ENCODE data around the gene TBL1X.
"Not testable (repeated sequence)": the region's sequence is repeated elsewhere in the genome, so short reads cannot be mapped to it uniquely, and the experiment has no call there.

TBL1X gene

DNA sequence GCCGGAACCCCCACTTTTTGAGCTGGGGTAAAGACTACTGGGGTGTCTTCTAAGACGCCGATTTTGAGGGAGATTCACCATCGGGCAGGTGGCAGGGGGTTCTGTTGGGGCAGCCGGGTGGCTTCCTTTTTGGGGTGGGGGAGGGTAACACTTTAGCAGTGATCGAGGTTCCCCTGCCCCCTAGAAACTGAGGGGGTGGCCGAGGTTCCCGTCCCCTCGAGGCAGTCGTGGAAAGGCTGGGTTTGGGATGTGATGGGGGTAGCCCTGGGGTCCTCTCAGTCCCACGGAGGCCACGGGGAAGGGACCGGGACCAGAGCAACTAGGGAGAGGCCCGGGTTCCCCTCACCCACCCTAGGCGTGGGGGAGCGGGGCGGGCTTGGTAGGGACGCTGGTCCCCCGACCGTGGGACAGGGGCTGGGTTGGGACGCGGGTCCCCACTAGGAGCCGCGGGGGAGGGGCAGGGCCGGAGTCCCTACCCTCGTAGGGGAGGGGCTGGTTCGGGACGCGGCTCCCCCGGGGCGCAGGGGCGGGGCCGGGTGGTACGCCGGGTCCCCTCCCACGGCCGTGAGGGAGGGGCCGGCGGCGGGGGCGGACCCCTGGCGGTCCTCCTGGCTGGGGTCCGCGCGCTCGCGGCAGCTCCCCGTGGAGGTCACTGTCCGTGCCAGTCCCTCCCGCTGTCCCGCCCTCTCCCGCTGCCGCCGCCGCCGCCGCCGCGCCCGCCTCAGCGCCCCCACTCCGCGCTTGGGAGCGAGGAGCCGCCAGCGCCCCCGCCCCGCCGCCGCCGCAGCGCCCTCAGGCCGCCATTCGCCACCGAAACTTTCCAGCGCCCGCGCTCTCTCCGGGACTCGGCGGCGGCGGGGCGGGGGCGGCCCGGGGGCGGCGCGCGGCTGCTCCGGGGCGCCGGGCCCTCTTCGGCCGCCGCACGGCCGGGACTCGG is at the start of gene TBL1X:
Gene TBL1X, plus strand, starts transcription at position 624 of the 937 bp plus-strand sequence. CDS start 188,529 bp downstream, outside the sequence.
- peak; percentile 41 for DNase-seq (ENCODE audit: low read depth)

DNA sequence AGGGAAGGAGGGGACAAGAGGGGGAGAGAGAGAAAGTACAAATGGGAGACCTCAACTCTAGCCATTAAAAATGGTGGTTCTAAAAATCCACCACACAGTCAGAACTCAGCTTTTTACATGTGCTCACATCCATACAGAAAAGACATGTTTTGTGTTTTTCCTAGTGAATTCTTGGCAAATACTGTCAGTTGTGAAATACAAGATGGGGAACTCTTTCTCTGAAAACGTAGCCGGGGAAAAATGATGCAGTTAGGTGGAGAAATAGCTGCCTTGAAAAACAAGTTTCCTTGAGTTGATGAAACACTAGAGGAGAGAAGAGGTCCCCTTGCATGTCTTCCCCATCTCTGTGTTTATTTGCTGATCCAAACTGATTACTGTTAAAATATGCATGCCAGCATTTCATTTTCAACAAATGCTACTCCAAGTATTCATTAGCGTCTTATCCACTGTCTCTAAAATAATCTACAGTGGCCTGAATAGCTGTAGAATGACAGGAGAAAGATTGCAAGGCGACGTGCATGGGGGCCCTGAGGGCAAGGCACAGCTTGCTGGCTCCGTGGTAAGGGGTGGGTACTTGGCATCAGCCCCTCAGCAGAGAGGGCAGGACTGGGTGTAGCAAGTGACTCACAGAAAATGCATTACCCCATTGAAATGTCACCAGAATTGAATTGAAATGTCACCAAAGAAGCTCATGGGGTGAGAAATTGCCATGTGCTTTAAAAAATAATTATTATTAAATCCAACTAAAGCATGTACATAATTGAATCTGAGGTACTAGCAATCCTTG is 48.1 kb upstream of the TBL1X start:
- no peak for DNase-seq (ENCODE audit: low read depth)

DNA sequence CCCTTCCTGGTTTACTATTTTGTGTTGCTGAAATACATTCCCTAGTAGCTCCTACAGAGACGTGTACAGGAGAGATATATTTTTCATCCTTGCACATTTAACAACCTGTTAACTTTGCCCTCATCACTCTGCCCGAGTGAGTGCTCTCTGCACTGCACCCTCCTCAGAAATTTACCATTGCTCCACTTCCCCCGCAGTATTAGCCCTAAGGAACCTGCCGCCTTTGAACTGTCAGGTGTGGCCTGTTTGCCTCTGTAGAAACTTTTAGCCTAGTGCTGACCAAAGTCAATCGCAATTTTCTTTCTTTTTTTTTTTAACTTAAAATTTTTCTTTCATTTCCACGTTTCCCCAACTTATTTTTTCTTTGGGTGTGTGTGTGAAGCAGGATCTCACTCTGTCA is 46.6 kb upstream of the TBL1X start:
- DNase-seq (ENCODE audit: low read depth), result no peak

DNA sequence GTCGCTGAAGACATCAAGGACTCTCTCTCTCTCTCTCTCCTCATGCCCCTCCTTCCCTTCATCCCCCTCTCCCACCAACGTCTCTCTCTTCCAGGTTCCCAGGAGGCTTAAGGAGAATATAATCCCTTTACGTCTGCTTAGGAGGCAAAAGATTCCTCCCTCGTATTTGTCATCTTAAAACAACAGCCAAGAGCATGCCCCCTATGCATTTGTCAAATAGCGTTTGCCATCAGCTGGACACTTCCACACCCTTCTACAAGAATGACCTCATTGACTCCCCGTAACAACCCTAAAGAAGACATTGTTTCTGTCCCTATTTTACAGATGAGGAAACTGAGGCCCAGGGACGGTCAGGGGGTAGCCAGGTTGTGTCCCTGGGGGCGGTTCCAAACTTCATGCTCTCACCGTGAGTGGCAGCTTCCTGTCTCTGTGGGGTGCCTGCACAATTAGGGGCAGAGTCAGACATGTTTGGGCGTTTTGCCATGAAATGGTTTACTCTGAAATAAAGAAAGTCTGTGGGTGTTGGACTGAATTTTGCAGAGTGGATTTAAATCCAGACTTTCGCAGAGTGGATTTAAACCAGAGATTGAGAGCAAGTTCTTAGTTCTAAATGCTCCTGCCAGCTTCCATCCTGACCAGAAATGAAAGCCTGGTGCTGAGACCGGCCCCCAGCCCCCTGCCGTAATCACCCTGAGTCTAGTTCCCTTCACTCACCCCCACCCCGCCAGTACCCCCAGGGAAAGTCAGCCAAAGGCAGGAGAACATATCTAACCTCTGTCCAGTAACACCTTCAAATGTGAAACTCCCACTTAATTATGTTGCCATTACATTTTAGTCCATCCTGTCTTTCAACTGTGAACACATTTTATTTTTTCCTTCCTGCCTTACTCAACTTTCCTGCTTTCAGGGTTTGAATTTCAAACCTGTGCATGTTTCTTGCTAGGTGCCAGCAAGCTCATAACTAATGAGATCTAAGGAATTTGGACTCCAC is 44.3 kb upstream of the TBL1X start:
- no peak for DNase-seq (ENCODE audit: low read depth)

DNA sequence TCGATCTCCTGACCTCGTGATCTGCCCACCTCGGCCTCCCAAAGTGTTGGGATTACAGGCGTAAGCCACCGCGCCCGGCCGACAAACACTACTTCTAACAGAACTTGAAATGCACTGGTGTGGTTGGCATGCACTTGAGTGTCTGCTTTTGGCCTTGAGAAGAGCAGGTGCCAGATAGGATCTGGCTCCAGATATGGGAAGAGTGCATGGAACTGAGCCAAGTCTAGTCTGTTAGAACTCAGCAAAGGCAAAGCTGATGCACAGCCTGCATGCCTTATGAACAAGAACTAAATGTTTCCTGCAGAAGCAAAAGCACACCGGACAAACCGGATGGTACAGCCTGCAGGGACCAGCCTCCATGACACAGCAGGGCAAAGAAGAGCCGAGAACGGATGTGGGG is 35.1 kb upstream of the TBL1X start:
- DNase-seq (ENCODE audit: low read depth), result no peak

DNA sequence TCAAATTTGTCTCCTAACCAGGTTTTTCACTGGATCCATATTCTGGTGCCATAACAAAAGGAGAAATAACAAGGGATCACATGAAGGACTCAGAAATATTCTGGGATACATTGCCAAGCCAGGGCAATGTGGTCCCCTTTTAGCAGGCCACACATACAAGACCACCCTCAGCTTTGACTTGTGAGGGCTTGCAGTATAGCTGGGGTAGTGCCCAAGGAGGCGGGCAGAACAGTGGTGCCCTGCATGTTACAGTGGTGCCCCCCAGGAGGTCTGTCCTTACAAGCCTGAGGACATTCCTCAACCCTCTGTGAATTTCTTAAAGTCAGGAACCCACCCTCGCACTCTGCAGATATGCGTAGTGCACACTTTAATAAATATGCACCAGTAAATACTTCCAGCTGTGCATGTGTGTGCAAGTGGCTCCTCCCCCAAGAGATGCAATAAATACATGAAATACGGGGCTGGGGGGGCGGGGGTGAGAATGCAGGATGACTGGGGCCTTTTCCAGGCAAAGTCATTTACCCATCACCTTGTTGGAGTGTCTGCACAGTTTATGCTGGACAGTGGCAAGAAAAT is 34.4 kb upstream of the TBL1X start:
- no peak for DNase-seq (ENCODE audit: low read depth)

DNA sequence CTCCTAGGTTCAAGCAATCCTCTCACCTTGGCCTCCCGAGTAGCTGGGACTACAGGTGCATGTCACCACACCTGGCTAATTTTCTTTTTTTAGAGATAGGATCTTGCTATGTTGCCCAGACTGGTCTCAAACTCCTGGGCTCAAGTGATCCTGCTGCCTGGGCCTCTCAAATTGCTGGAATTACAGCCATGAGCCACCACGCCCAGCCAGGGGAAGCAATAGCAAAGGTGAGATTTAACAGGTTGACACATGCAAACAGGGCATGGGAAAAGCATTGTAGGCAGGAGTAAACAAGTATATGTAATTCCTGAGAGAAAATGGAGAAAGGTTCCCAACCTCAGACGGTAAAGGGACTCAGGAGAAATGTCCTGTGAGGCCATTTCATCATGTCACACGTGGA is 33.6 kb upstream of the TBL1X start:
- no peak for DNase-seq (ENCODE audit: low read depth)

DNA sequence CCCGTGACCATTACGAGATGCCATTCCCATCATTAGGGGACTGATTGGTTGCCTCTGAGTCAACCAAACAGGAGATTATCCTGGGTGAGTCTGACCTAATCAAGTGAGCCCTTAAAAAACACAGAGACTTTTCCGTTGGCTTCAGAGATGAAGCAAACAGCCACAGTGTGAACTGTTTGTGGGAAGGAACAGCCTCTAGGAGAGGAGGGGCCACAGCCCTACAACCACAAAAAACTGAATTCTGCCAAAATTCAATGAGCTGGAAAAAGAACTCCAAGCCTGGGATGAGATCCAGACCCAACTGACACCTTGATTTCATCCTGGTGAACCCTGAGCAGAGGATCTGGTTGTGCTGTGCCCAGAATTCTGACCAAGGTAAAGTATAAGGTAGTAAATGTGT is 31.3 kb upstream of the TBL1X start:
- no peak for DNase-seq (ENCODE audit: low read depth)

DNA sequence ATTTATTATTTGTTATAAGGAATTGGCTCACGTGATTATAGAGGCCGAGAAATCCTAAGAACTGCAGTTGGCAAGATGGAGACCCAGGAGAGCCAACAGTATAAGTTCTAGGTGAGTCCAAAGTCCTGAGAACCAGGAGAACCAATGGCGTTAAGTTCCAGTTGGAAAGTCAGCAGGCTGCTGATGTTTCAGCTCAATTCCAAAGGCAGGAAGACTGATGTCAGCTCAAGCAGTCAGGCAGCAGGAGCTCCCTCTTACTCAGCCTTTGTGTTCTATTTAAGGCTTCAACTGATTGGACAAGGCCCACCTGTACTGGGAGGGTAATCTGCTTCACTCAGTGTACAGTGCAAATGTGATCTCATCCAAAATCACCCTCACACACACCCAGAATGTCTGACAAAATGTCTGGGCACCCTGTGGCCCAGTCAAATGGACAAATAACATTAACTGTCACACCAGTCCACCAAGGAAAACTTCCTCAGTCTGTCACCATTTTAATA is 30.8 kb upstream of the TBL1X start:
- no peak for DNase-seq (ENCODE audit: low read depth)

DNA sequence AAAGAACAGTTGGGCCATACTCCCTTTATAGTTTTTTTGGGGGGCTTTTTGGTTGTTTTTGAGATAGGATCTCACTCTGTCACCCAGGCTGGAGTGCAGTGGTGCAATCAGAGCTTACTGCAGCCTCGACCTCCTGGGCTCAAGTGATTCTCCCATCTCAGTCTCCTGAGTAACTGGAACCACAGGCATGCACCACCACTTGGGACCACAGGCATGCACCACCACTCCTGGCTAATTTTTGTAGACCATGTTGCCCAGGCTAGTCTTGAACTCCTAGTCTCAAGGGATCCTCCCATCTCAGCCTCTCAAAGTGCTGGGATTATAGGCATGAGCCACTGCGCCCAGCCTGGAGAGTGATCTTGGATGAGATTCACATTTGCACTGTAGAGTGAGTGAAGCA is 29.8 kb upstream of the TBL1X start:
- DNase-seq (ENCODE audit: low read depth), result not testable (repeated sequence)

DNA sequence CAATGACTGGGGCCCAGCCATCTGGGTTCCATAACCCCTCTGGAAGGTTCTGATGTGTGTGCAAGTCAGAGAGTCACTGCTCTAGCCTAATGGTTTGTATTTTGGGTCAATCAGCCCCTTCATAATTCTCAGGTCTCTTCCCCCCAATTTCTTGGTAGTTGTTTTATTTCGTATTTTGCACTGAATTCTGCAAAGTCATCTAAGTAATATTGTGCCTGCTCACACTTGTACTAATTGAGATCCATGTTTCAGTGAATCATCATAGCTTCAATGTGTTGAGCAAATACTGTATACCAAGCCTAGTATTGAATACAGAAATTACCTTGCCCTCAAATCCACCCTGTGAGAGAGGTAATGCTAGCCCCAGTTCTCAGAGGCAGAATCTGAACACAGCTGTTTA is 28.0 kb upstream of the TBL1X start:
- DNase-seq (ENCODE audit: low read depth), result no peak

DNA sequence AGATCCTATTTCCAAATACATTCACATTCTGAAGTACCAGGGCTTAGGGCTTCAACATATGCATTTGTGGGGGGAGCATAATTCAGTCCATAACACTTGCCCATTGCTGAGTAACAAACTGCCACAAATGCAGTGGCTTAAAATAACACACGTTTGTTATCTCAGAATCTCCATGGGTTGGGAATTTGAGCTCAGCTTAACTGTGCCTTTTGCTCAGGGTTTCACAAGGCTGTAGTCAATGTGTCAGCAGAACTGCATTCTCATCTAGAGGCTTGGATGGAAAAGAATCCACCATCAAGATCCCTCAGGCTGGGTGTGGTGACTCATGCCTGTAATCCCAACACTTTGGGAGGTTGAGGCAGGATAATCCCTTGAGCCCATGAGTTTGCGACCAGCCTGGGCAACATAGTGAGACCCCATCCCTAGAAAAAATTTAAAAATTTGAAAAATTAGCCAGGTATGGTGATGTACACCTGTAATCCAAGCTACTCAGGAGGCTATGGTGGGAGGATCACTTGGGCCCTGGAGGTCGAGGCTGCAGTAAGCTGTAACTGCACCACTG is 25.8 kb upstream of the TBL1X start:
- DNase-seq (ENCODE audit: low read depth), result no peak

DNA sequence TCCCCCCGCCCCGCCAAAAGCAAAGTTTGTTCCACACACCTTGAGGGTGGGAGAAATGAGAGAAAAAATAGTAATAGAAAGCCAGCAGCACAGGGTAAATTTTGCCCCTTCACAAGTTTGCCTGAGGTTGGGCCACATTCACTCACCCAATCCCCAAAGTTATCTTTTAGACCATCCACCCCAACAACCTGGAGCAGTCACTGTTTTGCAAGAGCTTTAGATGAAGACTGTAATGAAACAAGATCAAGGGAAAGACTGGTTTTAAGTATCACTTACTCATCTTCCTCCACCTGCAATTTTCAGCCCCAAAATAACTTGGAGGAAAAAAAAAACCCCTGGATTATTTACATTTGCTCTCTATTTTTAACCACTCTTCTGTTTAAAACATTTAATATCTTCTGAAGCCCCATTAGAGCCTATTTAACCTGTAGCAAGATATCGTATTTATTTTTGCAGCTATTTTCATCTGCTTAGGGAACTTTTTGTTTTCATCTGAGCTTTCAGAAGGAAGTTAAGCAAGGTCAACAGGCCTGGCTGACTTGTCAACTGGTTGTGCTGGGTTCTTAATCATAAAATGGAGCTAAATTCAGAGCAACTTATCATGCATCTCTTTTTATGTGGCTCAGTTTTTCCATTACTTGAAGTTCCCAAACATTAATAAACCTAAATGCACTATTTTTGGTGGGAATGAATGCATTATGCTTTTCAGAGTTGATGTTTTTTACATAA is 24.6 kb upstream of the TBL1X start:
- no peak for DNase-seq (ENCODE audit: low read depth)

DNA sequence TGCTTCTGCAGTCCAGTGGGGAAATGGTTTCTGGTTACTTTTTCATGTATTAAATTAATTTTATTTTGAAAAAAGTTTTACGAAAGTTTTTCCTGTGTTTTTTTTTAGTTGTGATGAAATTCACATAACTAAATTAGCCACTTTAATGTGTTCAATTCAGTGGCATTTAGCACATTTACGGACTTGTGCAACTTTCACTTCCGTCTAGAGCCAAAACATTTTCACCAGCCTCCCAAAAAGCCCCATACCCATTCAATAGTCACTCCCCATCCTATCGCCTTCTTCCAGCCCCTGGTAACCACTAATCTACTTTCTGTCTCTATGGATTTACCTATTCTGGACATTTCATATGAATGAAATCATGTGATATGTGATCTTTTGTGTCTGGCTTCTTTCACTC is 22.8 kb upstream of the TBL1X start:
- DNase-seq (ENCODE audit: low read depth), result no peak

DNA sequence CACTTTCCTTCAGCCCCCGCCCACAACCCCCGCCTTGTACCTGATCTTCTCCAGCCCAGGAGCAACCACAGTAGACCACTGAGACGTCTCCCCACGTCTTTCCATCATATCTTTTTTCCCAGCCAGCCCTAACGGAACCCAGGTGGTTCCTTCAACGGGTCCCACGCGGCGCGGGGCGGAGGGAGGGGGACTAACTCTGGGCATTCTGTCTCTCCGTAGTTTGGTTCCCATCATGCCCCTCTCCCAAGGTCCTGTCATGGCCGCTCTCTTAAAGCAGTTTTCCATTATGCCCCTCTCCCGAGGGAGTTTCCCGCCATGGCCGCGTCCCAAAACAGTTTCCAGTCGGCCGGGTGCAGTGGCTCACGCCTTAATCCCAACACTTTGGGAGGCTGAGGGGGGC is 21.5 kb upstream of the TBL1X start:
- DNase-seq (ENCODE audit: low read depth), result no peak

DNA sequence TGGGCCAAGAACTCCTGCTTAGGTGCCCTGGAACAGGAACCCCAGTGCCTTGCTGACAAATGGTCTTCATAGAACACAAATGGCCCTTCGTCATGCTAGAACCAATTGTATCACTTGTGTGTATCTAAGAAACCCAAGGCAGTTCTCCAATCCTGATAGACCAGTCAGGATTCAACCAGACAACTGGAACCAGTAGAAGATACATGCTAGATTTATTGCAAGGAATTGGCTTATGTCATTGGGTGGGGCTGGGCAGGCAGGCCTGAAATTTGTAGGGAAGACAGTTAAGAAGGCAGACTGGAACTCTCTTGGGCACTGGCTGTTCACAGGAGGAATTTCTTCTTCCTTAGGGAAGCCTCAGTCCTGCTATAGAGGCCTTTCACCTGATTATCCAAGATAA is 17.0 kb upstream of the TBL1X start:
- no peak for DNase-seq (ENCODE audit: low read depth)

DNA sequence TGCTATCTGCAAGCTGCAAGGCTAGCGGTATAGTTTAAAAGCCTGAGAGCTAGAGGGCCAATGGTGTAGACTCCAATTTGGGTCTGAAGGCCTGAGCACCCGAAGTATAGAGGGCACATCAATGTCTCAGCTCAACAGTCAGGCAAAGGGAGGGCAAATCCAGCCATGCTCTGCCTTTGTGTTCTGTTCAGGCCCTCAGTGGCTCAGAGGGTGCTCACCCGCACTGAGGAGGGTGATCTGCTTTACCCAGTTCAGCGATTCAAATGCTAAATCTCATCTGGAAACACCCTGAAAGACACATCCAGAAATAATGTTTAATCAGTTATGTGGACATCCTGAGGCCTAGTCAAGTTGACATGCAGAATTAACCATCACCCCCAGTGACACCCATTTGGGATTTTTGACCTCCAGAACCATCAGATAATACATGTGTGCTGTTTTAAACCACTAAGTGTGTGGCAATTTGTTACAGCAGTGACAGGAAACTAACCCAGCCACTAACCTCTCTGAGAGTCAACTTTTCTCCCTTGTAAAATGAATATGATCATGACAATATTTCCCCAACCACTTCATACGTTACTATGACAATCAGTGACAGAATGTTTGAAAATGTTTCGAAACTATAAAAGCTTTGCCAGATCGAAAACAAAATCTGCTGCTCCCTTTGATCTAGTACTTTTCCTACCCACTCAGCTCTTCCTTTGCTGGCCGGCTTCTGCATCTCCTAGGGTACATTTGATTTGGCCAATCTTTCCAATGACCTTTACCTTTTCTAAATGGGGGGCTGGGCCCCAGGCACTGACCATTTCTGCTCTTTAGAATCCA is 8.4 kb upstream of the TBL1X start:
- DNase-seq (ENCODE audit: low read depth), result peak; percentile 10

DNA sequence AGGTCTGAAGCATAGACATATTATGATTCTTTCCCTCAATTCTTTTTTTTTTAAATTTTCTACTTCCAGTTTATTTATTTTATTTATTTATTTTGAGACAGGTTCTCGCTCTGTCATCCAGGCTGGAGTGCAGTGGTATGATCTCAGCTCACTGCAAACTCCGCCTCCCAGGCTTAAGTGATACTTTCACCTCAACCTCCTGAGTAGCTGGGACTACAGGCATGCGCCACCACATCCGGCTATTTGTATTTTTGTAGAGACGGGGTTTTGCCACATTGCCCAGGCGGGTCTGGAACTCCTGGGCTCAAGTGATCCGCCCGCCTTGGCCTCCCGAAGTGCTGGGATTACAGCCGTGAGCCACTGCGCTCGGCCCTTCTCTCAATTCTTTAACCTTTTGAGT is 6.8 kb upstream of the TBL1X start:
- DNase-seq (ENCODE audit: low read depth), result not testable (repeated sequence)

DNA sequence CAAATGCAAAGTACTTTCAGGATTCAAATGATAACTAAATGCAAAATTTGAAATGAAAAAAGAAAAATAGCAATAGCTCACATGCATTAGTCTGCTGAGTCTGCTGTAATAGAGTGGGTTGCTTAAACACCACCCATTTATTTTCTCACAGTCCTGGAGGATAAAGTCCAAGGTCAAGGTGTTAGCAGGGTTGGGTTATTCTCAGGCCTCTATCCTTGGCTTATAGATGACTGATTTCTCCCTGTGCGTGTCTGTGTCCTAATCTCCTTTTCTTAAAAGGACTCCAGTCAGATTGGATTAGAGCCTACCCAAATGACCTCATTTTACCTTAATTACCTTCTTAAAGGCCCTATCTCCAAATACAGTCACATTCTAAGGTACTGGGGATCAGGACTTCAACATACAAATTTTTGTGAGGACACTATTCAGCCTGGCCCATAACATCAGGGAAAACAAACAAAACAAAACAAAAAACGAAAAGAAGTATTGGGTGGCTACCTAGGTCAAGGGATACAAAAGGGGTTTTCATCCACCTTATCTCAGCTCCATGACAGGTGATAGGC is 6.3 kb upstream of the TBL1X start:
- no peak for DNase-seq (ENCODE audit: low read depth)

Measured in stimulated activated CD4-positive, alpha-beta T cell treated with anti-CD3 and anti-CD28 coated beads, Interleukin-2, amount 100 ng/mL, for 4 hours (primary cell).